Measurements from ENCODE around the gene REEP5. TPM values are rescaled to one million over a fixed set of nuclear protein-coding genes. Genes with fewer than 3 reads are reported as not detected.
A peak's percentile ranks its signal among the peaks of the same experiment; 100 is the strongest.

The REEP5 gene
- total and polyA plus RNA-seq, 2 of the 8 experiments (the other 6 are each of a cell fraction or from before 2014, with no cell fraction given), result 58.3 to 94.3 TPM

GRCh38 chr5:112860929-112861637 lies 60.9 kb downstream of the REEP5 start, which contains the start of gene SRP19 (continued):
- TF ChIP-seq SUZ12 (IDR thresholded peaks at IDR 0.05; ENCODE audit: low read length), result no peak
- no peak for TF ChIP-seq RXRA (IDR thresholded peaks at IDR 0.05; ENCODE audit: insufficient read depth, low read depth, low read length)
- TF ChIP-seq PHF8 (conservative IDR thresholded peaks at IDR 0.05; ENCODE audit: low read depth, low read length), result peak; percentile 89
- TF ChIP-seq FOSL1 (IDR thresholded peaks at IDR 0.05; ENCODE audit: insufficient read depth, low read depth, low read length), result no peak
- no peak for TF ChIP-seq CTBP2 (IDR thresholded peaks at IDR 0.05; ENCODE audit: borderline replicate concordance, insufficient read depth, insufficient read length, low read length)
- peak; percentile 50; the same call in 1 of the 2 replicates for TF ChIP-seq SRF (IDR thresholded peaks at IDR 0.05; ENCODE audit: low read depth, low read length)
- TF ChIP-seq, protein P1, sequence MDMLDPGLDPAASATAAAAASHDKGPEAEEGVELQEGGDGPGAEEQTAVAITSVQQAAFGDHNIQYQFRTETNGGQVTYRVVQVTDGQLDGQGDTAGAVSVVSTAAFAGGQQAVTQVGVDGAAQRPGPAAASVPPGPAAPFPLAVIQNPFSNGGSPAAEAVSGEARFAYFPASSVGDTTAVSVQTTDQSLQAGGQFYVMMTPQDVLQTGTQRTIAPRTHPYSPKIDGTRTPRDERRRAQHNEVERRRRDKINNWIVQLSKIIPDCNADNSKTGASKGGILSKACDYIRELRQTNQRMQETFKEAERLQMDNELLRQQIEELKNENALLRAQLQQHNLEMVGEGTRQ (IDR thresholded peaks at IDR 0.05; ENCODE audit: low read length), result no peak
- no peak for TF ChIP-seq BCL11A (IDR thresholded peaks at IDR 0.05; ENCODE audit: low read depth in 2 of 2, low read length in 2 of 2)
- TF ChIP-seq RNF2 (IDR thresholded peaks at IDR 0.05; ENCODE audit: borderline replicate concordance, low read depth, low read length, missing control alignments, poor library complexity, severe bottlenecking), result peak; percentile 54
- TF ChIP-seq ATF3 (IDR thresholded peaks at IDR 0.05; ENCODE audit: insufficient read depth, low read depth, low read length), result no peak
- no peak for TF ChIP-seq BACH1 (IDR thresholded peaks at IDR 0.05; ENCODE audit: low read length)
- TF ChIP-seq HDAC2 (IDR thresholded peaks at IDR 0.05; ENCODE audit: borderline replicate concordance in 1 of 2, low read depth in 2 of 2, low read length in 2 of 2), result peak in 1 of 2 experiments; percentile 75; a peak in 1 of 4 replicates
- peak; percentile 94 for TF ChIP-seq ATF2 (IDR thresholded peaks at IDR 0.05; ENCODE audit: low read length)
- peak; percentile 80; the same call in 1 of the 2 replicates for TF ChIP-seq GTF2F1 (IDR thresholded peaks at IDR 0.05; ENCODE audit: borderline replicate concordance, low read depth, low read length)
- no peak for TF ChIP-seq RAD21 (IDR thresholded peaks at IDR 0.05 in 1 of 2, conservative IDR thresholded peaks at IDR 0.05 in 1 of 2; ENCODE audit: low read depth in 2 of 2, low read length in 2 of 2)
- 0 out of 2 replicates have a peak, but pooled peaks have one; percentile 48 for TF ChIP-seq TEAD4 (IDR thresholded peaks at IDR 0.05; ENCODE audit: low read depth, low read length)
- TF ChIP-seq SP1 (IDR thresholded peaks at IDR 0.05; ENCODE audit: low read depth, low read length), result peak; percentile 86; the same call in 1 of the 2 replicates
